BJ (cell line): ENCODE results near the gene TMEM108. TPM values are rescaled to one million over a fixed set of nuclear protein-coding genes. Genes with fewer than 3 reads are reported as not detected.

Experiments
- CTCF ChIA-PET: fragments of 350-600 bp; formaldehyde crosslinking; extraction: SDS; loops from one replicate; lab custom pipeline; 2021; ENCODE audit warnings: antibody characterized with exemption, inconsistent platforms; lab: Yijun Ruan, JAX
- POLR2A ChIA-PET: fragments of 300-600 bp; sonication (Branson Sonifier 250); formaldehyde crosslinking; extraction: SDS; loops from one replicate; lab custom pipeline; 2021; ENCODE audit warnings: antibody characterized with exemption; lab: Charles Lee
- DNase-seq: peaks from one replicate; pipeline ENCODE4 v3.0.0-alpha.2; 2011; ENCODE audit warnings: low read depth
- H3K27me3 ChIP-seq: 2 replicates; pipeline ENCODE4 v1.6.0; 2011; ENCODE audit warnings: low read length; ENCODE audit not compliant: control insufficient read depth, insufficient read depth
- H3K36me3 ChIP-seq: 2 replicates; pipeline ENCODE4 v1.5.1; 2011; ENCODE audit warnings: low read length; ENCODE audit not compliant: control insufficient read depth, insufficient read depth
- H3K4me3 ChIP-seq: 2 replicates; pipeline ENCODE4 v1.5.1; 2011; ENCODE audit warnings: low read depth, mild to moderate bottlenecking, control low read depth, low read length
- polyA plus RNA-seq: library from polyadenylated mRNA; depleted of rRNA; stranded (reverse); fragments of >200 nt; gene quantifications from 2 replicates; pipeline ENCODE4 v1.2.3, GENCODE V29; 2011
- TF ChIP-seq, protein P1 (sequence below): IDR thresholded peaks from 2 replicates; pipeline ENCODE4 v1.5.1; 2011; ENCODE audit warnings: low read depth, mild to moderate bottlenecking, control low read depth, inconsistent platforms, low read length, moderate library complexity; ENCODE audit not compliant: insufficient read depth

The TMEM108 gene
- polyA plus RNA-seq, 1 experiment: not detected

DNA sequence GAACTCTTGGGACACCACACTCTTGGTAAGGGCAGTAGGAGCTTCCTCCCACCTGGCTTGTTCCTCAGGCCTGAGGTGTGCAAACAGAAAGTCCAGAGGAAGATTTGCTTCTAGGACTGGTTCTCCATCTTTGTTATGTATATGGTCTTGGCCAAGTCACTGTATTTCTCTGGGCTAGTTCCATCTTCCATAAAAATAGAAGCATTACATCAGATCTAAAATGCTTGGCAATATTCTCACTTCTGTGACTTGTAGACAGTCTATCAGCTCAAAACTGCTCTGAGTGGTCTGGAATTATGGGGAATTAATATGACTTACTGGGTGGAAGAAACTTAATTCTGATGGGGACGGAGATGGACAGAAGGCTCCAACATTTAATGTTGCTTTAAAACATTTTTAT lies 55.2 kb downstream of the TMEM108 start:
- Histone ChIP-seq H3K36me3 (no peaks in the 10 kb centered on the region), H3K4me3 (no peak overlapping the region), H3K27me3 (no peaks in the 10 kb centered on the region)
- ChIA-PET POLR2A (no interaction called here), CTCF (no interaction called here)
- TF ChIP-seq, protein P1, sequence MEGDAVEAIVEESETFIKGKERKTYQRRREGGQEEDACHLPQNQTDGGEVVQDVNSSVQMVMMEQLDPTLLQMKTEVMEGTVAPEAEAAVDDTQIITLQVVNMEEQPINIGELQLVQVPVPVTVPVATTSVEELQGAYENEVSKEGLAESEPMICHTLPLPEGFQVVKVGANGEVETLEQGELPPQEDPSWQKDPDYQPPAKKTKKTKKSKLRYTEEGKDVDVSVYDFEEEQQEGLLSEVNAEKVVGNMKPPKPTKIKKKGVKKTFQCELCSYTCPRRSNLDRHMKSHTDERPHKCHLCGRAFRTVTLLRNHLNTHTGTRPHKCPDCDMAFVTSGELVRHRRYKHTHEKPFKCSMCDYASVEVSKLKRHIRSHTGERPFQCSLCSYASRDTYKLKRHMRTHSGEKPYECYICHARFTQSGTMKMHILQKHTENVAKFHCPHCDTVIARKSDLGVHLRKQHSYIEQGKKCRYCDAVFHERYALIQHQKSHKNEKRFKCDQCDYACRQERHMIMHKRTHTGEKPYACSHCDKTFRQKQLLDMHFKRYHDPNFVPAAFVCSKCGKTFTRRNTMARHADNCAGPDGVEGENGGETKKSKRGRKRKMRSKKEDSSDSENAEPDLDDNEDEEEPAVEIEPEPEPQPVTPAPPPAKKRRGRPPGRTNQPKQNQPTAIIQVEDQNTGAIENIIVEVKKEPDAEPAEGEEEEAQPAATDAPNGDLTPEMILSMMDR: no peak
- no peak for DNase-seq

DNA sequence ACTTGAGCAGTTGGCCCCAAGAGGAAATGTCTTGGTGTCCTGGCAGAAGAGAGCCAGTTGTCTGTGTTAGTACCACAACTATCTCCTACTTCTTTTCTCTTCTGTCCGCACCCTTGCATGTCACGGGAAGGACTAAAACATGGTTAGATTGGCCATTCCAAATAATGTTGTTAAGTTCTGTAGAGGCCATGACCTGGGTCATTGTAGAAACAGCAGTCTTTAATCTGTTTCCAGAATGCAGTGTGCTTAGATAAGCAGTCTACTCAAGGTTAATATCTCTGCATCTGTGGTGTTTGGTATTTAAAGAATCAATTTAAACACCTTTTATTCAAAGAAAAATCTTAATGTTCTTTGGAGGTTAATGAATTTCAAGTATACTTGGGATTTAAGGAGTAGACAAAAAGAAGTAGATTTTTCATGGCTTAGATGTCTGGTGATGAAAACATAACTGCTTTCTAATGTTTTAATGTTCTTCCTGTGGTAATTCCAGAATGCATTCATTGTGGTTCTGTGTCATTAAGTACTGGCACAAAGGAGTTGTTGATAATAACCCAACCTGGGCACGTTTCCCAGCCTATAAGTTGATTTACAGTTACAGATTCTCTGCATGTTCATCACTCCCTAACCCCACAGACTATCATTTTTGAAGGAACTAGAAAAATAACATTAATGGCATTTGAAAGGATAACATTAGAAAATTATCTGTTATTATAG lies 58.9 kb downstream of the TMEM108 start:
- H3K4me3 ChIP-seq: no peak overlapping the region
- POLR2A ChIA-PET: no interaction called here
- no peaks in the 10 kb centered on the region for H3K27me3 ChIP-seq
- TF ChIP-seq, protein P1: no peak
- no peaks in the 10 kb centered on the region for H3K36me3 ChIP-seq
- CTCF ChIA-PET: no interaction called here
- DNase-seq: no peak

DNA sequence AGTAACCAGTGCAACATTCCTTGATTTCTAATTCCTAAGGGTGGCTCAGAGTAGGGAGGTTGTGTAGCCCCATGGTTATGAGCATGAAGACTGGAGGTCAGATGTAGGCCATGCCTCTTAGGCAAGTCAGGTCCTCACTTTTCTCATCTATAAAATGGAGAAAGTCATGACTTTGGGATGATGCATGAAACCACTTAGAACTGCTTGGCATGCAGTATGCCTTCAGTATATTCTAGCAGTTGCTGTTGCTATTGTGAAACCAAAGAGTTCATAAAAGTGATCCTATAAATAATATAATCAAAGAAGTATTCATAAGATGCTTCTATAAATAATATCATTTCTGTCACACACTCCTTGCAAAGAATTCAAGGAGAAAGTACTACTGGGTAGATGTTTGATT lies 65.5 kb downstream of the TMEM108 start:
- Histone ChIP-seq H3K27me3 (no peaks in the 10 kb centered on the region), H3K4me3 (no peak overlapping the region), H3K36me3 (no peaks in the 10 kb centered on the region)
- TF ChIP-seq, protein P1: no peak
- CTCF ChIA-PET: no interaction called here
- POLR2A ChIA-PET: no interaction called here
- DNase-seq: no peak

DNA sequence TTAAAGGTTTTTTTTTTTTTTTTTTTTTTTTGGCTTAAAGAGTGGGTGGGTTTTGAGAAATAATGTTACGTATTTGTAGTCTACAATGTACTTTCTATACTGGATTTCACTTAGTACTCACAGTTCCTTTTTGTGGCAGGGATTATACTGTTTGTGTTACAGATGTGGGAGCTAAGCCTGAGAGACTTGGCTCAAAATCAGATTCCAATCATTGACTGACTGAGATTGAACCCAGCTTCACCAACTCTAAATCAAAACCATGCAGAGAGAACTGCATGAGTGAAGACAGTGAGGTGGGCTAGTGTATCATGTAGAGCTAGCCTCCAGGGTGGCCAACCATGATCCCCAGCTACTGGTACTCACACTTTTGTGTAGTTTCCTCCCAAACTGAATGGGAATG lies 68.0 kb downstream of the TMEM108 start:
- TF ChIP-seq, protein P1: no peak
- CTCF ChIA-PET: interaction anchor here (1.5 kb wide), 1 partner anchor 375 kb away, joined by 3 read pairs; no protein-coding TSS in a partner anchor

DNA sequence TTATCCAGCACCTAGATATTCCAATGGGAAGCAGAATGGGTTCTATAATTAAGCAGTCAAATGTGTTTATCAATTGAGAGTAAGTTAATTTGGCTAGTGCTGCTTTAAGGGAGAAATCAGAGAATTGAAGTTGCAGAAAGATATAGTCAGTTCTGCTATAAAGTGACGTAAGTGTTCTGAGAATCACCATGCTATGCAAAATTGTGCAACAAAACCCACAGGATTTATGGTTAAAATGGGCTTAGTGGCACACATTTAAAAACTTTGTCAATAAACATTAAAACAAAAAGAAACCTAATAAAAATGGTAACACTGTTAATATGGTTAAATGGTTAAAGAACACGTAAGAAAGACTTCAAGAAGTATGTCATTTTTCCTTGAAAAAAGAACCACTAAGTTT lies 74.5 kb downstream of the TMEM108 start:
- Histone ChIP-seq H3K4me3 (no peak overlapping the region), H3K27me3 (no peaks in the 10 kb centered on the region), H3K36me3 (no peaks in the 10 kb centered on the region)
- ChIA-PET CTCF (no interaction called here), POLR2A (no interaction called here)
- no peak for DNase-seq
- TF ChIP-seq, protein P1: no peak

More for the DNA sequence above, 68.0 kb downstream of the TMEM108 start:
- Histone ChIP-seq H3K27me3 (no peaks in the 10 kb centered on the region), H3K36me3 (no peaks in the 10 kb centered on the region), H3K4me3 (no peak overlapping the region)
- POLR2A ChIA-PET: no interaction called here
- DNase-seq: no peak
